Measurements from ENCODE around the gene ERO1B.

GRCh38 chr1:236222632-236223031 lies 59.1 kb downstream of the ERO1B start:
- TF ChIP-seq CTCF (conservative IDR thresholded peaks at IDR 0.05 in 1 of 2, IDR thresholded peaks at IDR 0.05 in 1 of 2; ENCODE audit: low read depth in 1 of 2, low read length in 2 of 2), result no peak
- no peak for TF ChIP-seq EZH2 (IDR thresholded peaks at IDR 0.05; ENCODE audit: low read length, missing control alignments)

Measured in fibroblast of lung (primary cell).